Activated naive CD4-positive, alpha-beta T cell treated with anti-CD3 and anti-CD28 coated beads, Interleukin-2, amount 50 U/mL, for 16 hours (primary cell): ENCODE data around the gene SLC30A2.
A peak's percentile ranks its signal among the peaks of the same experiment; 100 is the strongest.

Source experiments
- DNase-seq: peaks from one replicate; pipeline ENCODE4 v3.0.0-alpha.2; 2020

The SLC30A2 gene

GRCh38 chr1:26038477-26038876 lies 7.4 kb downstream of the SLC30A2 start:
- DNase-seq = no peak

DNA sequence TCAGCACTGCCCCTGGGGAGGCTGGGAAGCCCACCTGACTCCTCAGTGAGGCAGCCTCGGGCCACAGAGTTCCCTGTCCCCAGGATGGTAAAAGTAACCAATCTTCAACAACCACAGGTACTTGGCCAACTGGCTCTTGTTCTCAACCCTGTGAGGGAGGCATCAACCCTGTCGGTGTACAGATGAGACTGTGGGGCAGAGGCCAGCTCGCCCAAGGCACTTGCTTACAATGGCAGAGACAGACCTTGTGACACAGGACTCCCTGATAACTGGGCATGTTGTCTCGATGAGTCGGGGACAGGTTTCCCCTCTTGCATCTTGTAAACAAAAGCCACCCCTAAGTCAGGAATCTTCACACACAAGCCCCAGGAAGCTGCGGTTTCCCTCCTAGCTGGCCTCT lies 8.0 kb downstream of the SLC30A2 start:
- no peak for DNase-seq

DNA sequence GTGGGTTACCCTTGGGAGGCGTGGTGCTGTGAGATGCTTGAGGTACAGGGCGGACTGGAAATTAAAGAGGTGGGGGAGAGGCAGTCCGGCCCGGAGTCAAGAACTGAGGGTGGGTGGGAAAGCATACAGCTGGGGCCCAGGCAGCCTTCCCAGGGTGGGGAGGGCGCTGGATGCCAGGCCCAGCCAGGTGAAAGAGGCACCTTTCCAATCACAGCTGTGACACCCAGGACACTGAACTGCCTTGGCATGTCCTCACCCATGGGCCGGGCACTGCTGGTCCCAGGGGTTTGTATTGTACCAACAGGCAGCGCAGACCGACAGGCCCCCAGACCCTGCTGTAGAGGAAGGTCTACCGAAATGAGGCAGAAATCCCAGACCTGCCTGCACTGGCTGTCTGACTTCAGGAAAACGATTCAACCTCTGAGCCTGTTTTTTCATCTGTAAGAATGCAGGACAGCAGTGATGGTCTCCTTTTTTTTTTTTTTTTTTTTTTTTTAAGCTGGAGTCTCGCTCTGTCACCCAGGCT lies 9.1 kb downstream of the SLC30A2 start:
- DNase-seq = no peak

GRCh38 chr1:26035959-26036755 lies 9.8 kb downstream of the SLC30A2 start:
- DNase-seq = peak; percentile 74

- DNase-seq = peak; percentile 95
Observed at GRCh38 chr1:26035203-26035958, 10.5 kb downstream of the SLC30A2 start.

DNA sequence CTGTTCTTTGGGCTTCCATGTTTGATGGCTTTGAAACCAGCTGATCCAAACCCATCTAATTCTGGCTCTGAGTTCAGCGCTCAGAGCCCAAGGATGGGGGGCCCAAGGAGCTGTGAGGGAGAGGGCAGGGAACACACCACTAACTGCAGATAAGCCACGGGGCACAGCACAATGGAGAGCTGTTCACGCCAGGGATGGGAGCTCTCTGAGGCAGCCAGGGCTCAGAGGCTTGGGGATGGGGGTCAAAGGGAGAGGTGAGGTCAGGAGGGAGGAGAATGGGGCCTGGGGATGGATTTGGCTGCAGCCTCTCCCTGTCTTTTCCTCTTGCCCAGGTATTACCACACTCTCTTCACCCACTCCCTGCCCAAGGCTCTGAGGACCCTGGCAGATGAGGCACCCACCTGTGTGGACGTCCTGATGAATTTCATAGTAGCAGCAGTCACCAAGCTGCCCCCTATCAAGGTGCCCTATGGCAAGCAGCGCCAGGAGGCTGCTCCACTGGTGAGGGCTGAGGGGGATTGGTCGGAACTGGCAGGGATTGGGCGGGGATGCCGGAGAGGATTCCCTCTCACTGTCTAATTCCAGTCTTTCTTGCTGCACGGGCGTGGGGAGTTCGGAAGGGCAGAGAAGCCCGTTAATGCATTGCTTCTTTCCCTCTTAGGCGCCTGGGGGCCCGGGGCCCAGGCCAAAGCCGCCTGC lies 11.3 kb downstream of the SLC30A2 start:
- DNase-seq = no peak

DNA sequence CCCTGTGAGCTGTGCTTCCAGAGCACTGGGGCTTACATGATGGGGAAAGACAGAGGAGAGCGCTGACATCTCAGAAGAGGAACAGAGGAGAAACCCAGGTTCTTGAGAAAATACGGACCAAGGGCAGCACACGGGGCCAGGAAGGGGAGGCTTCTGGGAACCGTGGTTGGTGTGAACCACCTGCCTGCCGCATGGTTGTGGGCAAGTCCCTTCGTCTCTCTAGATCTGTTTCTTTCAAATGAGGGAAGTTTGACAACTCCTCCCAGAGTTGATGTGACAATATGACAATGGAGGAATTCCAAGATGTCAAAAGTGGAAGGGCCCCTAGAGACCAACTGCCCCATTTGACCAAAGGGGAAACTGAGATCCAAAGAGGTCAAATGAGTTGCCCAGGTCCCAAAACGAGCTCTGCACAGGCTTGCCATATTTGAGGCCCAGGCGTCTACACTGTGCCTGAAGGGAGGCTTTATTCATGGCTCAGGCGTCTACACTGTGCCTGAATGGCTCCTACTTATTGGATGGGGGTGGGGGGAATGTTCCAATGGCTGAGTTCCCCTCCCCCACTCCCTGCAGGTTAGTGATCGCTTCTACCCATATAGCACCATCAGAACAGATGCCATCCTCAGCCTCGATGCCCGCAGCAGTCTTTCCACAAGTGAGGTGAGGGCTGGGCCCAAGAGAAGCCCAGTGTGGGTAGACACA lies 13.1 kb downstream of the SLC30A2 start:
- DNase-seq = no peak

- DNase-seq = no peak
Observed at GRCh38 chr1:26031611-26032220, 14.2 kb downstream of the SLC30A2 start.

GRCh38 chr1:26031196-26031595 lies 14.7 kb downstream of the SLC30A2 start:
- no peak for DNase-seq

- DNase-seq = no peak
Observed at GRCh38 chr1:26029864-26030481, 15.9 kb downstream of the SLC30A2 start.

GRCh38 chr1:26029054-26029863 lies 16.7 kb downstream of the SLC30A2 start:
- DNase-seq = no peak

DNA sequence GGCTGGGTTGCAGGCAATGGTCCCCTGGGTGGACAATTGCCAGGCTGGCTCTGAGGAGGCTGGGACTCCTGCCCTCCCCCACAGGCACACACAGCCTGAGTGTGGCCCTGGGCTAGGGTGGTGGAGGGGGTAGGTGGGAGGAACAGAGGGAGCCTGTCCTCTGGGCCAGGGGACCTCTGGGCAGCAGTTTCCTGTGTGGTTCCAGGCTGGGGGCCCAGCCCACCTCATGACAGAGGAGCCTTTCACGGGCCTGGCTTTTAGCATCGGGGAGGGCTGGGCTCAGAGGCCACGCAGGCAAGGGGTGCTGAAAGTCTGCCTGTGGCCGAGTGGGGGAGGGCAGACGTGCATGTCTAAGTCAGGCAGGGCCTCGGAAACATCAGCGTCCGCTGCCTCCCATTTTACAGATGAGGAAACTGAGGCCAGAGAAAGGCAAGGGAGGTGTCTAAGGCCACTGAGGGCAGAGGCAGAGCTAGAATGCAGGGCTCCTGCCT lies 17.4 kb downstream of the SLC30A2 start:
- DNase-seq = no peak

- no peak for DNase-seq
Observed at GRCh38 chr1:26027716-26028489, 18.0 kb downstream of the SLC30A2 start.

DNA sequence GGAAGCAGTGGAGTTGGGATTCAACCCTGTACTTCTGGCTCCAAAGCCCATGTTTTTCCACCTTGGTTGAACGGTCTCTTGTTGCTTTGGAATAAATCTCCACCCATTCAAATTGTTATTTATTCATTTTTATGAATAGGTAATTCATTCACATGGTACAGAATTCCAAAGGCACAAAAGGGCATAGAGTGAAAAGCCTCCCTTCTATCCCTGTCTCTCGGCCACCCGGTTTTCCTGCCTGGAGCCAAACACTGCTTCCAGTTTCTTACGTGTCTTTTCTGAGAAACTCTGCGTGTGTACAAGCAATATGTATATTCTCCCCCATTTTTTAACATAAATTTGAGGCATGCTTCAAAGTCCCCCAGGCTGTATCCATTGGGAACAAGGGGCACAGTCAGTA lies 20.4 kb downstream of the SLC30A2 start:
- DNase-seq = no peak

- DNase-seq = no peak
Observed at GRCh38 chr1:26025060-26025459, 20.9 kb downstream of the SLC30A2 start.

DNA sequence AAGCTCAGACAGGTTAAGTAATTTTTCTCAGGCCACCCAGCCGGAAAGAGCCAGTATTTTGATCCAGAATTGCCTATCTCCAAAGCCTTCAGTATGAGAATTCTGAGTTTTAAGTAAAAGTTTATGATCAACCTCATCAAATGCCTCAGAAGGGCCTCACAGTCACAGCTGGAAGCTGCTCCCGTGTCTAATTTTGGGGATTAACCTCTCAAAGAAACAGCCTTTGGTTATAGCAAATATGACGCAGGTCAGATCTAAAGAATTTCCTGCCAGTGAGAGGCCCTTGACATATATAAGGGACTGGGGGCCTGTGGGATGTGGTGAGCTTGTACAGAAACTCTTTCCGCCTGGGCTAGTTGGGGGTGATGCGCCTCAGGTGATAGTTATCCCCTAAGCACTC lies 22.1 kb downstream of the SLC30A2 start:
- no peak for DNase-seq

DNA sequence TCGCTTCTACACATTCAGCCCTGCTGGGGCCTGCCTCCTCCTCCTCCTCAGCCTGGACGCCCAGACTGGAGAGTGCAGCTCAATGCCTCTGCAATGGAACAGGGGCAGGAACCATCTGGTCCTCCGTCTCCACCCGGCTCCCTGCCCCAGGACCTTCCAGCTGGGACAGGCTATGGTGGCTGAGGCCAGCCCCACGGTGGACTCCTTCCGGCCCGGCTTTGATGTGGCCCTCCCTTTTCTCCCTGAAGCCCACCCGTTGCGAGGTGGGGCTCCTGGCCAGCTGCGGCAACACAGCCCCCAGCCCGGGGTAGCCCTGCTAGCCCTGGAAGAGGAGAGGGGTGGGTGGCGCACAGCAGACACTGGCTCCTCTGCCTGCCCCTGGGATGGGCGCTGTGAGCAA lies 22.9 kb downstream of the SLC30A2 start:
- no peak for DNase-seq

- DNase-seq = no peak
Observed at GRCh38 chr1:26022404-26022779, 23.5 kb downstream of the SLC30A2 start.

- DNase-seq = no peak
Observed at GRCh38 chr1:26021647-26022403, 24.1 kb downstream of the SLC30A2 start, which contains the start of gene EXTL1. TSS of gene EXTL1 (plus strand) at chr1:26021775. CDS start at chr1:26022647, 872 bp downstream.
